Measurements from ENCODE around the gene GAS7.

Gene GAS7

DNA sequence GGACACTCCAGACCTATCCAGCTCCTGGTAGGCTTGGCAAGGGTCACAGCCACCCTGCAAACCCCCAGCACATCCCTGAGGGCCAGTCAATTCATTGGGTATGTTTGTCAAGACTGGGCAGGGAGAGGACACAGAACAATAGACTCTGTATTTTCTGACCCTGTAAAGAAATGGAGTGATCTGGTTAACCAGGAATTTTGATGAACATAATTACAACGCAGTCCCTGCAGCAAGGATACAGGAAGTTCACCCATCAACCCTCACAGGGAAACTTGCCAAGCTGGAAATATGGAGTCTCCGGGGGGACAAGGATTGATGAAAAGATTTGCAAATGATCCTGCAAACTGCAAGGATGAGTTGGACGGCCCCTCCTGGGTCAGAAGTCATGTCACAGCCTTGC, 167.3 kb downstream of the GAS7 start:
- no peak for DNase-seq (ENCODE audit: low read depth)
- TF ChIP-seq, protein P1, sequence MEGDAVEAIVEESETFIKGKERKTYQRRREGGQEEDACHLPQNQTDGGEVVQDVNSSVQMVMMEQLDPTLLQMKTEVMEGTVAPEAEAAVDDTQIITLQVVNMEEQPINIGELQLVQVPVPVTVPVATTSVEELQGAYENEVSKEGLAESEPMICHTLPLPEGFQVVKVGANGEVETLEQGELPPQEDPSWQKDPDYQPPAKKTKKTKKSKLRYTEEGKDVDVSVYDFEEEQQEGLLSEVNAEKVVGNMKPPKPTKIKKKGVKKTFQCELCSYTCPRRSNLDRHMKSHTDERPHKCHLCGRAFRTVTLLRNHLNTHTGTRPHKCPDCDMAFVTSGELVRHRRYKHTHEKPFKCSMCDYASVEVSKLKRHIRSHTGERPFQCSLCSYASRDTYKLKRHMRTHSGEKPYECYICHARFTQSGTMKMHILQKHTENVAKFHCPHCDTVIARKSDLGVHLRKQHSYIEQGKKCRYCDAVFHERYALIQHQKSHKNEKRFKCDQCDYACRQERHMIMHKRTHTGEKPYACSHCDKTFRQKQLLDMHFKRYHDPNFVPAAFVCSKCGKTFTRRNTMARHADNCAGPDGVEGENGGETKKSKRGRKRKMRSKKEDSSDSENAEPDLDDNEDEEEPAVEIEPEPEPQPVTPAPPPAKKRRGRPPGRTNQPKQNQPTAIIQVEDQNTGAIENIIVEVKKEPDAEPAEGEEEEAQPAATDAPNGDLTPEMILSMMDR (IDR thresholded peaks at IDR 0.05; ENCODE audit: control insufficient read depth, insufficient read depth, low read depth, low read length, missing control alignments), result no peak
- no peak overlapping the region for H3K4me3 ChIP-seq (ENCODE audit: control insufficient read depth, low read depth, low read length)

DNA sequence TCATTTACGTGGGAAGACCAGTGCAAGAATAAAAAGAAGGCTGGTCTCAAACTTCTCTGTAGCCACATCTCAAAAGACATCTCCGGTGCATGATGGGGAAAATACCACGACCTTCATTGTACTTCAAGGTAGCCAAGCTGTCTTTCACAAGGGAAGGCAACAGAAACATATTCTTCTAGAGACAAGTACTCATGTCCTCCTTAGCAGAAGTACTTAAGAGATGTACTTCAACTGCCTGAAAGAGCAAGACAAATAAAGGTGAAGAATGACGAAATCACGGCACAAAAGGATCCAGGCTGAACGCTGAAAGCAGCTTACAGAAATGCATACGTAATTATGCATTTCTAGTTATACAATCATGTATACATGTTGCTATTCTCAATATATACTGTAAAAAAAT, 169.3 kb downstream of the GAS7 start:
- no peak for DNase-seq (ENCODE audit: low read depth)
- no peak overlapping the region for H3K4me3 ChIP-seq (ENCODE audit: control insufficient read depth, low read depth, low read length)
- TF ChIP-seq, protein P1 (IDR thresholded peaks at IDR 0.05; ENCODE audit: control insufficient read depth, insufficient read depth, low read depth, low read length, missing control alignments), result no peak

DNA sequence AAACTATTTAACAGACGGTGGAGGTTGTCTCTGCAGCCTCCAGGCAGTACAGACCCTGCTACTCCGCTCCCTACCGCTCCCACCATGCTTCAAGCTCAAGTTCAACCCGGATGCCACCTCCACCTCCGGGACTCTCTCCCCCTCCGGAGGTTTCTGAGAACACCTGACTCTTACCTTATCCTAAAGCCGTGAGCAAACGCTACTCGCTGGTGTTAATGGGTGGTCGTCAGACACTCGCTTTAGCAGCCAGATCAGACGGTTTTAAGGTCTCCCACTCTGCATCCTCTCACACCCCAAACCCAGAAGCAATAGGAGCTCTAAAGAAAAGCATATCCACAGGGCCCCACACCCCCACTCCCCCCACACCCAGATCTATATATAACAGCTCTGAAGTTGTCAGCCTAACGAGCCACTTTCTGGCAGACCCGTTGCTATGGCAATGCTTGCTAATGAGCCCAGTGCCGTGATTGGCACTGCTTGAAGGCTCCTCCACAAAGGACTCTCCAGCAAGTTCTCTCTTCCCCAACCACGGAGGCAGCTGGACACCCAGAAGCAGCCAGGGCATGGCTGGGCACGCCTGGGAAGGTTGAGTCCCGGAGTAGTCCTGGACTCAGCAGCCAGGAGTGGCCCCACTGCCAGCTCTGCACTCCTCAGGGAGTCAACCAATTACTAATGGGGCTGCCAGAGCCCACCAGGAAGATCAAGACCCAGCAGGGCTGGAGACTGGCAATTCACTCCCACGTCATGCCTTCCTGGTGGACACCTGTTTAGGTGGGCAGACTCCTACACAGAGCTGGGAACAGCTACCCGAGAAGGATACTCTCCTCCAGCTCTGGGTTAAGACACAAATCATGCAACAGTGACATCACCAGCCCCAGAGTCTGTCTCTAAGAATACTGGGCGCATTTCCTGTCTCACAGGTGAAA, 172.2 kb downstream of the GAS7 start:
- TF ChIP-seq, protein P1 (IDR thresholded peaks at IDR 0.05; ENCODE audit: control insufficient read depth, insufficient read depth, low read depth, low read length, missing control alignments), result no peak
- H3K4me3 ChIP-seq (ENCODE audit: control insufficient read depth, low read depth, low read length), result no peak overlapping the region
- no peak for DNase-seq (ENCODE audit: low read depth)

DNA sequence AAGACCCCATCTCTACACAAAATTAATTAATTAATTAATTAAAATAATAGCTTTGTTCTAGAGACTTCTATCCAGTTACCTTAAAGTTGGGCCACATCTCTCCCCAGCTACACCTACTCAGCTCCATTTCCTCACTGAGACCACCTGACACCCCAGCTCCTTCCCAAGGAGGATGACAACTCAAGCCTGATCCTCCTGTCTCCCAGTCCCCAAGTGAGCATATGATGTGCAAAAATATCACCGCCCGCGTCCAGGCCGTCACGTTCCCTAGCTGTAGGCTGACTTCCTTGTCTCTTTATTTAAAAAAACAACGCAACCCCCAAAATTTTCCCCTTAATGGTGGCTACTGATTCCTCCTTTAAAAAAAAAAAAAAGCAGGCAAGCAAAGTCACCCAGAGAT, 173.2 kb downstream of the GAS7 start:
- DNase-seq (ENCODE audit: low read depth), result no peak
- H3K4me3 ChIP-seq (ENCODE audit: control insufficient read depth, low read depth, low read length), result no peak overlapping the region
- TF ChIP-seq, protein P1 (IDR thresholded peaks at IDR 0.05; ENCODE audit: control insufficient read depth, insufficient read depth, low read depth, low read length, missing control alignments), result no peak

DNA sequence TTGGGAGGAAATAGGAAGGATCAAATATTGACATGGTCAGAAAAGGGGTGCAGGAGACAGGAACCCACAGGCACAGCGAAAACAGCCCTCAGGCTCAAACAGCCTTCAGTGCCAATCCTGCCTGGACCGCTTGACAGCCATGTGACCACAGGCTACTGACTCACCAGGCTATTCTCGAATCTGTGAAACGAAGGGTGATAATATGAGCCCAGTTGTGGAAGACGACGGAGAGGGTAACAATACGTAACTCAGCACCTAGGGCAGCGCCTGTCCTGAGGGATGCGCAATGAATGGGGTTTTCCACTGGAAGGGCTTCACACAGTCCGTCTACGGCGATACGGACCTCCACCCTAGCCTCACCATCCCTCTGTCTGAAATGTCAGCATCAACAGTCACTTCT, 176.0 kb downstream of the GAS7 start:
- no peak overlapping the region for H3K4me3 ChIP-seq (ENCODE audit: control insufficient read depth, low read depth, low read length)
- TF ChIP-seq, protein P1 (IDR thresholded peaks at IDR 0.05; ENCODE audit: control insufficient read depth, insufficient read depth, low read depth, low read length, missing control alignments), result no peak
- DNase-seq (ENCODE audit: low read depth), result no peak

DNA sequence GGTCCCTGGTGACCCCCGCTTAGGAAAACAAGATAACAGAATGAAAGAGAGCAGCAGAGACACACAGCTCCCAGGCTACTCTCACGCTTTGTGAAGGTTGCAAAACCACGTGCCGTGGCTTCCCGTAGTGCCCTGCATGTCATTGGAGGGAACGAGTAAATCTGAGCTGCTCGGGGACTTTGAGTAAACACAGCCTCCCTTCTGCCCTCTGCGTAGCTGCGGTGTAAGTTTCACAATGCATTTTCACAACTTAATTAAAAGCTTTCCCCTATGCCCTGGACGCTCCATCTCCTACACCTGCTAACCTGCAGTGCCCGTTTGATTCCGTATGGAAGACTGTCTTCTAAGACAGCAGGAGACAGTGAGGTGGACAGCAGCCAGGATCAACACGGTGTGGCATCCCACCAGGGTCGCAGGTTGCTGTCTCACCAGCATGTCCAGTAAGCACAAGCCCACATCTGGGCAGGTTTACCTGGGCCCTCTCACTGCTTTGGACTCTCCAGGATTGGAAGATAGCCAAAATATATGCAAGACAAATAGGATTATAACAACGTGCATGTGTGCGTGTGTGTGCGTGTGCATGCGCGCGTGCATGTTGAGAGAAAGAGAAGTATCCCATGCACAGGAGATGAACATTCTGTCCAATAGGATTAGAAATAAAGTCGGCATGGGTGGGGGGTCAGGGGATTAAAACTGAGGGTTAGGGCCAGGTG, 177.0 kb downstream of the GAS7 start:
- DNase-seq (ENCODE audit: low read depth), result no peak
- no peak overlapping the region for H3K4me3 ChIP-seq (ENCODE audit: control insufficient read depth, low read depth, low read length)
- TF ChIP-seq, protein P1 (IDR thresholded peaks at IDR 0.05; ENCODE audit: control insufficient read depth, insufficient read depth, low read depth, low read length, missing control alignments), result no peak

Measured in AG09309 (cell line).